Stimulated activated CD4-positive, alpha-beta T cell treated with anti-CD3 and anti-CD28 coated beads, Interleukin-4, amount 100 ng/mL, for 24 hours (primary cell): ENCODE data around the gene ARPC4.
"Not testable (repeated sequence)": the region's sequence is repeated elsewhere in the genome, so short reads cannot be mapped to it uniquely, and the experiment has no call there.

ENCODE experiments used
- DNase-seq: peaks from one replicate; pipeline ENCODE4 v3.0.0-alpha.2; 2020

The ARPC4 gene

DNA sequence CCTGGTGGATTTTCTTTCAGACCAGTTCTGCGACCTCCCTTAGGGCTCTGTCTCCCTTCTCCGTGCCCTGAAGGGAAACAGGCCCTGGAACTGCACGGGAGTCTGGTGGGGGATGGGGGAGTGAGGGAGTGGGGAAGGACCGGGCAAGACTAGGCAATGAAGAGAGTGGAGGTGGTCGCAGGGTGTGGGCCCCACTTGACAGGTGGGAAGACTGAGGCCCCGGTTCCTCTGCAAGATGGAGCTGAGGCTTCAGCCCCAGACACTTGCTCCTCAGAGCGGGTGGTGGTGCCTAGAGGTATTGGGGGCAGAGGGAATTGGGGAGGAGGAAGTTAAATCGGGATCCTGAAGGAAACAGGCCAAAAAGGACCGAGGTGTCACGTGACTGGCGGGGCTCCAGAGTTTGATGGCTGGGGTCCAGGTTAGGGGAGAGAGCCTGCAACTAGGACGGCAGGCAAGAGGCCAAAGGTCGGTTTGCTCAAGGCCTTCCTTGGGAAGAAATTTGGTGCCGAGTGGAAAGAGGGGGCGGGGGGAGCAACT lies 22.5 kb upstream of the ARPC4 start:
- no peak for DNase-seq

GRCh38 chr3:9771007-9771406 lies 21.9 kb upstream of the ARPC4 start:
- not testable (repeated sequence) for DNase-seq

DNA sequence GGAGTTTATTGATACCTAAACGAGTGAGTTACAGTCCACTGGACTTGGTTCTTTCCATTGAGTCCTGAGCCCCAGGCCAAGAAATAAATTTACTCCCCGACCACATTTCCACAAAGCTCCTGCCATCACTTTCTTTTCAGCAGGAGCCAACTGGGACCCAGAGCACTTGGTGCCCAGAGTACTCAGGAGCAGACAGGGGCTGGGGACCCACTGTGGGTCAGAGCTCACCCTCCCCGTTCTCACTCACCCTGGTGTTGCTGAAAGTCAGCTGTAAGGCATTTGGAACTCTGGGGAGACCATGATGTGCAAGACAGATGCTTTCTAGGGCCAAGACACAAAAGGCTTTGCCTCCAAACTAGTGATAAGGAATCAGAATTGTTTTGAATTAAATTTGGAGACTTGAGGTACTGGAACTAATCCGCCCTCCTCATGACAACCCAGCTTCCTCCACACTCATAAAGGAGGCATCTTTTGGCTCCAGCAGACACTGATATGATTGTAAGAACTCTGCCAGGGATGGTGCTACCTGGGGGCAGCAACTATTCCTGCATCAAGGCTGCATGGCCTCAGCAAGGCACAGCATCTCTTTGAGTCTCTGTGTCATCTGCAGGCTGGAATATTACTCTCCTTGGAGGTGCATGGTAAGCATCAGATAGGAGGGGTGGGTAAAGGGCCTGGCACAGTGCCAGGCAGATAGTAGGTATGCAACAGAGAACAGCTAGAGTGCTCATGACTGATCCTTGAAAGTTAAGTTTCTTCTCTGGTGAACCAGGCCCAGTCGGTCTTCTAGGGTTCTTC lies 15.8 kb upstream of the ARPC4 start:
- no peak for DNase-seq

DNA sequence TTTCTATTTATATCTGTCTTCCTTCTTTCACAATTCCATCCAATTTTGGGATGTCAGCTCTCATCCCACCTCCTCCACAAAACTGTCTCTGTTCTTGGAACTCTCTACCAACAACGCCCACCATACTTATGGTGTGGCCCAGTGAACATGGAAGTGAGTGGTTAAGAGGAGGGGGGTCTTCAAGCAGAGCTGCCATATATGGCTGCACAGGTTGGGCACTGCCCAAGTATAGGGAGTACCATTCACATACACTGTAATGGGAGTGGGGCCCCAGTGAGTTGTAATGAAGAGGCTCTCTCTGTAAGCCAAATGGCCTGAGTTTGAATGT lies 15.2 kb upstream of the ARPC4 start:
- no peak for DNase-seq

DNA sequence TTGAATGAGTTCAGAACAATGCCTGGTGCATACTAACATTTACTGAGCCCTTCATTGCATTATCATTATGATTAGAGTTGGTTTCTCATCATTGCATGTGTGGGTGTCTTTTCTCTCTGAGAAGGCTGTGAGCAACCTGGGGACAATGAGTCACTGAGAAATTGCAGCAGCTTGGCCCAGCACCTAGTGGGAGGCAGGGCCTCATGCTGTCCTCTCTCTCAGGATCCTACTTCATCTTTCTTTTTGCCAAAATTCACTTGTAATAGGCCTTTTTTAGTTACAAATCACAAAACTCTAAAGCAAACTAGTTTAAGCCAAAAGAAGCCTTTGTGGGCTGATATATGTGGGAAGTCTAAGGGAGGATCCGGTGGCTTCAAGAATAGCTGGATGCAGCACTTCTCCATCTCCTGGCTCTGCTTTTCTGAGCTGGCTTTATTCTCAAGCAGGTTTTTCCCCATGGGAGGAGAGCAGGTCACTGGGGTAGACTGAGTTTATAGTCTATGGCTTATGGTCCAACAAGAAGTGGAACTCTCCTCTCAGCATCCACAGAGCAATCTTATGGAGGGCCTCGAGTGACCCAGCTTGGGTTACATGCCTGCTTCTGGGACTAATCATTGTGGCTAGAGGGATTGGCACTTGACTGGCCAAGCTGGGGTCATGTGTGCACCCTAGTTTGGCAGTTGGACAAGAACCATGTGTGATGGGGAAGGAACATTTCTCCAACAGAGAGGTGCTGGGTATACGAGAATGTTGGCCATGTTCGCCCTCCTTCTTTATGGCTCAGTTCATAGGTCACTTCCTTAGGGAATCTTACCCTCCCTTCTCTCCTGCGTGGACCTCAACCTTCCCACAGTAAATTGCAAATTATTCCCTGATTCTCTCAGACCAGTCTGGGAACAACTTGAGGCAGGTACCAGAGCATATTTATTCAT lies 14.5 kb upstream of the ARPC4 start:
- DNase-seq: peak; percentile 81

- no peak for DNase-seq
These were observed 13.7 kb upstream of the ARPC4 start for GRCh38 chr3:9779075-9779593.

- DNase-seq: peak; percentile 43
These were observed 13.0 kb upstream of the ARPC4 start for GRCh38 chr3:9779721-9780457.

DNA sequence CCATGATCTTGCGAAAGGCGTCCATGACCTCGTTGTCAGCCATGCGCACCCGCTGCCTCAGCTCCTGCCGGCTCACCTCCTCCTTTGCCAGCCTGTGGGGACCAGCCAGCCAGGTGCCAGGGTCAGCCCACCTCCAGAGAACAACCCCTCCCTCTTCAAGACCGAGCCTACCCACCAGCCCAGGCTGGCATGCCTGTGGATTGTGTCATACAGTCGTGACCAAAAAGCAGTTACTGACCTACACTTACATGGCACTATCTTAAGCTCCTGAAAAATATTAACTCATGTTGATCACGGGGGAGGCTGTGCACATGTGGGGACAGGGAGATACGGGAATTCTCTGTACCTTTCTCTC lies 12.4 kb upstream of the ARPC4 start:
- DNase-seq: no peak

DNA sequence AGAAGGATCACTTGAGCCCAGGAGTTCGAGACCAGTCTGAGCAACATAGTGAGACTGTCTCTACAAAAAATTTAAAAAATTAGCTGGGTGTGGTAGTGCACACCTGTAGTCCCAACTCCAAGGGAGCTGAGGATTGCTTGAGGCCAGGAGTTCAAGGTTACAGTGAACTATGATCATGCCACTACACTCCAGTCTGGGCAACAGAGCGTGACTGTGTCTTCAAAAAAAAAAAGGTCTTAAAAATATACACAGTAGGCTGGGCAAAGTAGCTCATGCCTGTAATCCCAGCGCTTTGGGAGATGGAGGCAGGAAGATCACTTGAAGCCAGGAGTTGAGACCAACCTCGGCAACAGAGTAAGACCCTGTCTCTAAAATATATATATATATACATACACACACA lies 12.0 kb upstream of the ARPC4 start:
- no peak for DNase-seq

GRCh38 chr3:9781551-9781950 lies 11.3 kb upstream of the ARPC4 start:
- no peak for DNase-seq

GRCh38 chr3:9781978-9782603 lies 10.8 kb upstream of the ARPC4 start:
- no peak for DNase-seq

GRCh38 chr3:9782770-9783169 lies 10.1 kb upstream of the ARPC4 start:
- no peak for DNase-seq

- no peak for DNase-seq
These were observed 8.9 kb upstream of the ARPC4 start for GRCh38 chr3:9783954-9784353.

GRCh38 chr3:9784965-9785364 lies 7.9 kb upstream of the ARPC4 start:
- no peak for DNase-seq

DNA sequence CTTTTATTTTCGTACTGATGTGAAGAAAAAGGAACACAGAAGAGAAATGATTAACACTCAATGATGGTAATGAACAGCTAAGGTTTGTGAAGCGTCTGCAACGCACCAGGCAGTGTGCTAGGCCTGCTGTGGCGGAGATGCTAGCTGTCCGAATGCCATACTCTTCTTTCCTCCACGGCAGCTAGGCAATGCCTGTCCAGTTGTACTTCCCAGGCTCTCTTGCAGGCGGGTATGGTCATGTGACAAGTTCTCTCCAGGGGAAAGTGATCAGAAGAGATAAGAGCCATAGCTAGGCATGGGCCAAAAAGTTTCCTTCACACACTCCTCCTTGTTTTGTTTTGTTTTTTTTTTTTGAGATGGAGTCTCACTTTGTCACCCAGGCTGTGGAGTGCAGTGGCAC lies 7.3 kb upstream of the ARPC4 start:
- no peak for DNase-seq

GRCh38 chr3:9786209-9786739 lies 6.6 kb upstream of the ARPC4 start:
- no peak for DNase-seq

- no peak for DNase-seq
These were observed 5.8 kb upstream of the ARPC4 start for GRCh38 chr3:9786825-9787669.

- peak; percentile 49 for DNase-seq
These were observed 5.2 kb upstream of the ARPC4 start for GRCh38 chr3:9787714-9788113.

GRCh38 chr3:9791127-9791526 lies 1.8 kb upstream of the ARPC4 start:
- no peak for DNase-seq

DNA sequence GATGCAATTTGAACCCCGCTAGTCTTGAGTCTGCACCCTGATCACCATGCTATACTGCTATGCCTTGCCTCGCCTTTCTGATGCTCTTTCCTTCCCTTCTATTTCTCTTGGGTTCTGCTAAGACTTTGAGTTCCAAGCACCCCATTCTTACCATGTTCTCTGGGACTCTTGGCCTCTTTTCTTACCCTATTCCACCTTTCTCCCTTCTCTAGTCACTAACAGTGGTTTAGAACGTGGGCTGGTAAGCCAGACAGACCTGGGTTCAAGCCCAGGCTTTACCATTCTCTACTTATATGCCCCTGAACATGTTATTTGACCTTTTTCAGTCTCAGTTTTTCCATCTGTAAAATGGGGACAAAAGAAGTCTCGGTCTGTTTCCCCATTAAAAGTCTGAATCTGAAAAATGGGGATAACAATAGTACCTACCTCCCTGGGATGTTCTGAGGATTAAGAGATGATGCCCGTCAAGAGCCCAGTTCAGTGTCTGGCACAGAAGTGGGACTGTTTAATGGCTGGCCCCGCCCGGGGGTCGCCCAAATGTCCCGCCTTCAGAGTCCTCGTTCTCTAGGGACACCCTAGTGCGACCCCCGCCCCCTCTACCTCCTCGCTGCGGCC lies 985 bp upstream of the ARPC4 start:
- no peak for DNase-seq
